Body of pancreas (tissue), 4 donors: Measurements from ENCODE around the gene NAT9.

Source experiments
- POLR2A ChIP-seq, 3 donors: fragments of 450-650 bp; IDR thresholded peaks; one replicate each; pipeline ENCODE4 v1.6.1; 2016; ENCODE audit warnings: antibody characterized with exemption in 3 of 3, mild to moderate bottlenecking in 2 of 3
- TF ChIP-seq, protein P1 (sequence below), 7 experiments: fragments of 450-650 bp in 4 of 7; fragments of 200-600 bp in 3 of 7; sonication (generic) in 3 of 7; IDR thresholded peaks; one replicate each; pipeline ENCODE4 v1.5.1; 2016 to 2019; ENCODE audit warnings: antibody characterized with exemption in 7 of 7

GRCh38 chr17:74756891-74757290 lies 19.3 kb downstream of the NAT9 start:
- TF ChIP-seq, protein P1, sequence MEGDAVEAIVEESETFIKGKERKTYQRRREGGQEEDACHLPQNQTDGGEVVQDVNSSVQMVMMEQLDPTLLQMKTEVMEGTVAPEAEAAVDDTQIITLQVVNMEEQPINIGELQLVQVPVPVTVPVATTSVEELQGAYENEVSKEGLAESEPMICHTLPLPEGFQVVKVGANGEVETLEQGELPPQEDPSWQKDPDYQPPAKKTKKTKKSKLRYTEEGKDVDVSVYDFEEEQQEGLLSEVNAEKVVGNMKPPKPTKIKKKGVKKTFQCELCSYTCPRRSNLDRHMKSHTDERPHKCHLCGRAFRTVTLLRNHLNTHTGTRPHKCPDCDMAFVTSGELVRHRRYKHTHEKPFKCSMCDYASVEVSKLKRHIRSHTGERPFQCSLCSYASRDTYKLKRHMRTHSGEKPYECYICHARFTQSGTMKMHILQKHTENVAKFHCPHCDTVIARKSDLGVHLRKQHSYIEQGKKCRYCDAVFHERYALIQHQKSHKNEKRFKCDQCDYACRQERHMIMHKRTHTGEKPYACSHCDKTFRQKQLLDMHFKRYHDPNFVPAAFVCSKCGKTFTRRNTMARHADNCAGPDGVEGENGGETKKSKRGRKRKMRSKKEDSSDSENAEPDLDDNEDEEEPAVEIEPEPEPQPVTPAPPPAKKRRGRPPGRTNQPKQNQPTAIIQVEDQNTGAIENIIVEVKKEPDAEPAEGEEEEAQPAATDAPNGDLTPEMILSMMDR (IDR thresholded peaks at IDR 0.05) = no peak
- TF ChIP-seq POLR2A (IDR thresholded peaks at IDR 0.05) = no peak
